Neural progenitor cell (in vitro differentiated cells): ENCODE data around the gene ZDHHC1.

Experiments
- EZH2 ChIP-seq: fragments of 200-600 bp; sonication (generic); IDR thresholded peaks from 2 replicates; pipeline ENCODE4 v1.6.1; 2017; ENCODE audit warnings: antibody characterized with exemption, mild to moderate bottlenecking, moderate library complexity
- EZH2phosphoT487 ChIP-seq: fragments of 200-600 bp; sonication (generic); IDR thresholded peaks from 2 replicates; pipeline ENCODE4 v1.6.1; 2017; ENCODE audit warnings: antibody characterized with exemption
- TF ChIP-seq, protein P1 (sequence below): fragments of 200-600 bp; sonication (generic); IDR thresholded peaks from 2 replicates; pipeline ENCODE4 v1.5.1; 2017; ENCODE audit warnings: antibody characterized with exemption, mild to moderate bottlenecking

DNA sequence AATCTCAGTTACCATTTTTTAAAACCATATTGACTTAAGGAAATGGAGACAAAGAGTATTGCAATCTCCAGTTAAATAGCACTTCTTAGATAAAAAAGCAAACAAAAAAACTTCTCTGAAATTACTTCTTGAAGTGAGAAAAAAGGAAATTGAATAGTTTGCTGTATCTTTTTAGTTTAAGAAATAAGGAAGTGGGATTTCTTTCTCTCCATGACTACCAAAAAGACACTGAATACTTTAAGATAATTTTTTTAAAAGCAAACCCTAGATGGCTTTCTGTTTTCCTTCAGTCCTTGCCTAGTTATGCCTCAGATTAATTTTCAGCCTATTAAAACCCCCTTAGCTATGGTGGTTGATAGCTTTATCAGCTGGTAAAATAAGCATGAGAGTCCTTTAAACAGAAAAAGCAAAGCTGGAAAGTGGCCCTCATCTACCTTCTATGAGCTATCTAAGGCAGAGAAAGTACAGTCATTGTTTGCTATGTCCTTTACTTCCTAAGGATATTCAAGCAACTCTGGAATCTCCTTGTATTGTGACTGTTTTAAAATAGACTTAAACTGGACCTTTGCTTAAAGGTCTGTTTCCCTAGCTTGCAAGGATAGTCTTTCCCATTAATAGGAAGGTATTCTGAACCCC lies 51.6 kb downstream of the ZDHHC1 start:
- TF ChIP-seq, protein P1, sequence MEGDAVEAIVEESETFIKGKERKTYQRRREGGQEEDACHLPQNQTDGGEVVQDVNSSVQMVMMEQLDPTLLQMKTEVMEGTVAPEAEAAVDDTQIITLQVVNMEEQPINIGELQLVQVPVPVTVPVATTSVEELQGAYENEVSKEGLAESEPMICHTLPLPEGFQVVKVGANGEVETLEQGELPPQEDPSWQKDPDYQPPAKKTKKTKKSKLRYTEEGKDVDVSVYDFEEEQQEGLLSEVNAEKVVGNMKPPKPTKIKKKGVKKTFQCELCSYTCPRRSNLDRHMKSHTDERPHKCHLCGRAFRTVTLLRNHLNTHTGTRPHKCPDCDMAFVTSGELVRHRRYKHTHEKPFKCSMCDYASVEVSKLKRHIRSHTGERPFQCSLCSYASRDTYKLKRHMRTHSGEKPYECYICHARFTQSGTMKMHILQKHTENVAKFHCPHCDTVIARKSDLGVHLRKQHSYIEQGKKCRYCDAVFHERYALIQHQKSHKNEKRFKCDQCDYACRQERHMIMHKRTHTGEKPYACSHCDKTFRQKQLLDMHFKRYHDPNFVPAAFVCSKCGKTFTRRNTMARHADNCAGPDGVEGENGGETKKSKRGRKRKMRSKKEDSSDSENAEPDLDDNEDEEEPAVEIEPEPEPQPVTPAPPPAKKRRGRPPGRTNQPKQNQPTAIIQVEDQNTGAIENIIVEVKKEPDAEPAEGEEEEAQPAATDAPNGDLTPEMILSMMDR, result no peak
- TF ChIP-seq EZH2phosphoT487 (no peak), EZH2 (no peak)
